Activated CD4-positive, alpha-beta T cell treated with anti-CD3 and anti-CD28 coated beads, Interleukin-2, Interleukin-4, amounts not matched to agents 100 ng/mL and 50 ng/mL, durations not matched to agents 16 hours and 8 hours (primary cell): Measurements from ENCODE around the gene SEMA5B.

ENCODE experiments used
- DNase-seq: peaks from one replicate; pipeline ENCODE4 v3.0.0-alpha.2; 2020; ENCODE audit warnings: low spot score

SEMA5B gene

GRCh38 chr3:123027292-123028232 is at the start of gene SEMA5B:
Gene SEMA5B (minus strand): TSS chr3:123027763. CDS start chr3:122961263, 66,500 bp downstream.
- peak; percentile 2 for DNase-seq

- DNase-seq = no peak
These were observed 49.2 kb upstream of the SEMA5B start for GRCh38 chr3:123076496-123077418.

GRCh38 chr3:123076112-123076495 is 48.5 kb upstream of the SEMA5B start:
- DNase-seq = no peak

- no peak for DNase-seq
These were observed 47.8 kb upstream of the SEMA5B start for GRCh38 chr3:123075359-123075758.

GRCh38 chr3:123072564-123072963 is 45.0 kb upstream of the SEMA5B start:
- no peak for DNase-seq

- DNase-seq = no peak
These were observed 44.6 kb upstream of the SEMA5B start for GRCh38 chr3:123072152-123072551.

GRCh38 chr3:123071581-123071980 is 44.0 kb upstream of the SEMA5B start:
- no peak for DNase-seq

GRCh38 chr3:123071146-123071545 is 43.6 kb upstream of the SEMA5B start:
- DNase-seq = no peak

GRCh38 chr3:123070510-123070909 is 42.9 kb upstream of the SEMA5B start:
- no peak for DNase-seq

- no peak for DNase-seq
These were observed 41.2 kb upstream of the SEMA5B start for GRCh38 chr3:123068601-123069381.

GRCh38 chr3:123067689-123068600 is 40.4 kb upstream of the SEMA5B start:
- DNase-seq = no peak

GRCh38 chr3:123066896-123067688 is 39.5 kb upstream of the SEMA5B start, which contains the start of gene PDIA5:
Gene PDIA5 (plus strand): TSS chr3:123067025. CDS start chr3:123067165, 140 bp downstream.
- peak; percentile 90 for DNase-seq

GRCh38 chr3:123066599-123066895 is 39.0 kb upstream of the SEMA5B start:
- DNase-seq = no peak

GRCh38 chr3:123064914-123065313 is 37.4 kb upstream of the SEMA5B start:
- DNase-seq = peak; percentile 47

GRCh38 chr3:123064506-123064905 is 36.9 kb upstream of the SEMA5B start:
- no peak for DNase-seq

- no peak for DNase-seq
These were observed 35.5 kb upstream of the SEMA5B start for GRCh38 chr3:123063034-123063433.

GRCh38 chr3:123061856-123062255 is 34.3 kb upstream of the SEMA5B start:
- DNase-seq = no peak

GRCh38 chr3:123060054-123060453 is 32.5 kb upstream of the SEMA5B start:
- DNase-seq = no peak

GRCh38 chr3:123058505-123058904 is 30.9 kb upstream of the SEMA5B start:
- no peak for DNase-seq

- no peak for DNase-seq
These were observed 27.8 kb upstream of the SEMA5B start for GRCh38 chr3:123055352-123055751.
